ENCODE results near the gene SORBS1. TPM values are rescaled to one million over a fixed set of nuclear protein-coding genes. Genes with fewer than 3 reads are reported as not detected.

SORBS1 gene
- total and polyA plus RNA-seq, 2 donors (not counting 3 experiments of a cell fraction or from before 2014, with no cell fraction given), result 2.0 to 7.9 TPM

GRCh38 chr10:95610727-95611126 lies 49.6 kb upstream of the SORBS1 start:
- H3K27me3 ChIP-seq (ENCODE audit: control insufficient read depth in 2 of 2, insufficient read depth in 2 of 2, low read length in 2 of 2), result no peaks in the 10 kb centered on the region
- ChIA-PET POLR2A (no interaction called here), CTCF (interaction anchor here (1.1 to 1.7 kb wide), 2 partner anchors 180 to 254 kb away, joined by 3 to 4 read pairs; no protein-coding TSS in a partner anchor)
- no peak overlapping the region for H3K27ac ChIP-seq (ENCODE audit: insufficient read depth, low read depth, low read length)
- dilution Hi-C loops (cut with MboI; ENCODE audit: extremely low pct_ligation_motif_present, low sequenced_read_pairs), result no loop called here
- no peaks in the 10 kb centered on the region for H3K9me1 ChIP-seq (replicated peaks; ENCODE audit: control insufficient read depth, extremely low read depth, insufficient read depth, low read length)
- no peaks in the 10 kb centered on the region for H3K9me3 ChIP-seq (replicated peaks; ENCODE audit: control insufficient read depth, insufficient read depth, low read length)
- TF ChIP-seq JUN (IDR thresholded peaks at IDR 0.05; ENCODE audit: borderline replicate concordance, insufficient read depth, insufficient read length, low read depth) (no peak), MYC (IDR thresholded peaks at IDR 0.05; ENCODE audit: low read depth, low read length) (no peak), GATA2 (IDR thresholded peaks at IDR 0.05; ENCODE audit: insufficient read depth, insufficient read length, low read depth, low read length) (no peak)
- H3K4me1 ChIP-seq (ENCODE audit: control insufficient read depth, extremely low read depth, insufficient read depth, low read length), result no peaks in the 10 kb centered on the region
- no TSS peak for BruUV-seq (replicated peaks)
- H2AFZ ChIP-seq (ENCODE audit: low read depth, low read length), result no peak overlapping the region
- no peaks in the 10 kb centered on the region for H4K20me1 ChIP-seq (replicated peaks; ENCODE audit: control insufficient read depth, extremely low read depth, insufficient read depth, low read length)
- intact Hi-C loops (cut with micrococcal nuclease), result no loop called here
- DNase-seq (ENCODE audit: low read depth, low spot score), result no peak
- H3K79me2 ChIP-seq (ENCODE audit: control insufficient read depth, insufficient read depth, low read length), result no peaks in the 10 kb centered on the region
- H3K4me2 ChIP-seq (ENCODE audit: insufficient read depth, low read length), result no peak overlapping the region
- no peak for FAIRE-seq
- H3K36me3 ChIP-seq (ENCODE audit: control insufficient read depth in 2 of 2, extremely low read depth in 1 of 2, insufficient read depth in 2 of 2, low read length in 2 of 2), result peaks cover 36 to 52% of the 10 kb centered on the region in 2 experiments
- no peak overlapping the region for H3K9ac ChIP-seq (replicated peaks; ENCODE audit: extremely low read depth, insufficient read depth, low read length)
- no peak overlapping the region for H3K4me3 ChIP-seq (replicated peaks in 1 of 3; ENCODE audit: insufficient read depth in 1 of 3, low read depth in 1 of 3, low read length in 3 of 3)

GRCh38 chr10:95606922-95607321 lies 45.8 kb upstream of the SORBS1 start:
- FAIRE-seq (no peak), DNase-seq (ENCODE audit: low read depth, low spot score) (no peak)
- no TSS peak for BruUV-seq (replicated peaks)
- Histone ChIP-seq H4K20me1 (replicated peaks; ENCODE audit: control insufficient read depth, extremely low read depth, insufficient read depth, low read length) (no peaks in the 10 kb centered on the region), H3K9ac (replicated peaks; ENCODE audit: extremely low read depth, insufficient read depth, low read length) (no peak overlapping the region), H3K4me3 (replicated peaks in 1 of 3; ENCODE audit: insufficient read depth in 1 of 3, low read depth in 1 of 3, low read length in 3 of 3) (no peak overlapping the region), H3K4me1 (ENCODE audit: control insufficient read depth, extremely low read depth, insufficient read depth, low read length) (no peaks in the 10 kb centered on the region), H3K4me2 (ENCODE audit: insufficient read depth, low read length) (no peak overlapping the region), H3K27me3 (ENCODE audit: control insufficient read depth in 2 of 2, insufficient read depth in 2 of 2, low read length in 2 of 2) (no peaks in the 10 kb centered on the region), H2AFZ (ENCODE audit: low read depth, low read length) (no peak overlapping the region), H3K79me2 (ENCODE audit: control insufficient read depth, insufficient read depth, low read length) (no peaks in the 10 kb centered on the region), H3K27ac (ENCODE audit: insufficient read depth, low read depth, low read length) (no peak overlapping the region), H3K9me1 (replicated peaks; ENCODE audit: control insufficient read depth, extremely low read depth, insufficient read depth, low read length) (no peaks in the 10 kb centered on the region), H3K36me3 (ENCODE audit: control insufficient read depth in 2 of 2, extremely low read depth in 1 of 2, insufficient read depth in 2 of 2, low read length in 2 of 2) (peaks cover 9 to 32% of the 10 kb centered on the region in 2 experiments), H3K9me3 (replicated peaks; ENCODE audit: control insufficient read depth, insufficient read depth, low read length) (no peaks in the 10 kb centered on the region)
- ChIA-PET CTCF (interaction anchor here (1.4 to 10.3 kb wide), 3 partner anchors 161 to 232 kb away, joined by 3 to 314 read pairs (median 194); no protein-coding TSS in a partner anchor), POLR2A (no interaction called here)
- no peak for TF ChIP-seq CTCF (IDR thresholded peaks at IDR 0.05; ENCODE audit: extremely low read depth in 1 of 2, insufficient read depth in 1 of 2, low read depth in 1 of 2, low read length in 2 of 2)
- no peak for TF ChIP-seq FOS (IDR thresholded peaks at IDR 0.05; ENCODE audit: borderline replicate concordance, insufficient read depth, low read length)
- no peak for TF ChIP-seq MAX (IDR thresholded peaks at IDR 0.05; ENCODE audit: insufficient read depth, insufficient read length)
- no peak for TF ChIP-seq POLR2A (IDR thresholded peaks at IDR 0.05; ENCODE audit: low read depth, low read length)
- no peak for TF ChIP-seq POLR2AphosphoS5 (IDR thresholded peaks at IDR 0.05; ENCODE audit: insufficient read depth, low read depth, low read length)
- no peak for TF ChIP-seq GATA2 (IDR thresholded peaks at IDR 0.05; ENCODE audit: insufficient read depth, insufficient read length, low read depth, low read length)
- no peak for TF ChIP-seq JUN (IDR thresholded peaks at IDR 0.05; ENCODE audit: borderline replicate concordance, insufficient read depth, insufficient read length, low read depth)
- no peak for TF ChIP-seq EZH2 (IDR thresholded peaks at IDR 0.05; ENCODE audit: borderline replicate concordance, low read depth, low read length, severe bottlenecking)
- no peak for TF ChIP-seq MYC (IDR thresholded peaks at IDR 0.05; ENCODE audit: low read depth, low read length)
- intact Hi-C loops (cut with micrococcal nuclease), result no loop called here
- dilution Hi-C loops (cut with MboI; ENCODE audit: extremely low pct_ligation_motif_present, low sequenced_read_pairs), result no loop called here

Data from endothelial cell of umbilical vein (primary cell).